HepG2 (cell line): ENCODE data around the gene FALEC. TPM values are rescaled to one million over a fixed set of nuclear protein-coding genes. Genes with fewer than 3 reads are reported as not detected.

Experiments used
- ATF6 ChIP-seq: sonication (generic); formaldehyde crosslinking; conservative IDR thresholded peaks from 2 replicates; pipeline ENCODE4 v1.4.0; 2020; ENCODE audit warnings: missing genetic modification reagents
- BHLHE40 ChIP-seq: IDR thresholded peaks from 2 replicates; pipeline ENCODE4 v1.6.1; 2011; ENCODE audit warnings: low read length, improper control_type of control experiment
- GABPB1 ChIP-seq: IDR thresholded peaks from 2 replicates; pipeline ENCODE4 v1.6.1; 2016; ENCODE audit warnings: mild to moderate bottlenecking, missing genetic modification reagents, moderate library complexity, missing compliant biosample characterization
- HMG20A ChIP-seq: IDR thresholded peaks from 2 replicates; pipeline ENCODE4 v1.6.1; 2016; ENCODE audit warnings: borderline replicate concordance
- HOXD1 ChIP-seq: sonication (generic); formaldehyde crosslinking; IDR thresholded peaks from 2 replicates; pipeline ENCODE4 v1.5.0; 2020; ENCODE audit warnings: missing genetic modification reagents
- IKZF4 ChIP-seq: sonication (generic); formaldehyde crosslinking; IDR thresholded peaks from 2 replicates; pipeline ENCODE4 v1.5.1; 2020; ENCODE audit warnings: borderline replicate concordance, mild to moderate bottlenecking, low read depth, missing genetic modification reagents; ENCODE audit errors: not compliant biosample characterization
- KDM6A ChIP-seq: IDR thresholded peaks from 2 replicates; pipeline ENCODE4 v1.6.1; 2016; ENCODE audit warnings: low read depth
- MBNL3 ChIP-seq: fragments of 250-450 bp; sonication (Bioruptor Pico); conservative IDR thresholded peaks from 2 replicates; pipeline ENCODE4 v1.8.0; 2022; ENCODE audit warnings: mild to moderate bottlenecking, inconsistent platforms
- PHF20 ChIP-seq: sonication (generic); formaldehyde crosslinking; IDR thresholded peaks from 2 replicates; pipeline ENCODE4 v1.5.0; 2020; ENCODE audit warnings: mild to moderate bottlenecking, missing genetic modification reagents
- POLR2A ChIP-seq, 2 experiments: IDR thresholded peaks; 2 replicates each; pipeline ENCODE4 v1.6.1; 2011; ENCODE audit warnings: low read depth in 2 of 2, low read length in 2 of 2, mild to moderate bottlenecking in 1 of 2, moderate library complexity in 1 of 2; ENCODE audit not compliant: insufficient read depth in 1 of 2
- SMAD9 ChIP-seq: sonication (generic); formaldehyde crosslinking; IDR thresholded peaks from 2 replicates; pipeline ENCODE4 v1.5.1; 2020; ENCODE audit warnings: mild to moderate bottlenecking, missing genetic modification reagents
- TRAFD1 ChIP-seq: sonication (generic); formaldehyde crosslinking; IDR thresholded peaks from 2 replicates; pipeline ENCODE4 v1.5.1; 2020; ENCODE audit warnings: missing genetic modification reagents, mild to moderate bottlenecking, borderline replicate concordance
- ZC3H13 ChIP-seq: sonication (generic); formaldehyde crosslinking; IDR thresholded peaks from 2 replicates; pipeline ENCODE4 v1.8.1; 2023; ENCODE audit warnings: mild to moderate bottlenecking, missing genetic modification reagents, moderate library complexity
- ZKSCAN1 ChIP-seq: fragments of 150-350 bp; IDR thresholded peaks from 2 replicates; pipeline ENCODE4 v1.6.1; 2014; ENCODE audit warnings: low read length
- ZMYM4 ChIP-seq: sonication (generic); formaldehyde crosslinking; IDR thresholded peaks from 2 replicates; pipeline ENCODE4 v1.8.1; 2023; ENCODE audit warnings: mild to moderate bottlenecking, missing genetic modification reagents
- ZNF10 ChIP-seq: sonication (generic); formaldehyde crosslinking; IDR thresholded peaks from 2 replicates; pipeline ENCODE4 v1.4.0; 2020; ENCODE audit warnings: mild to moderate bottlenecking, low read depth, missing genetic modification reagents, borderline replicate concordance
- ZNF18 ChIP-seq: sonication (generic); formaldehyde crosslinking; IDR thresholded peaks from 2 replicates; pipeline ENCODE4 v1.8.0; 2022; ENCODE audit warnings: mild to moderate bottlenecking, missing genetic modification reagents; ENCODE audit not compliant: insufficient replicate concordance
- ZNF326 ChIP-seq: sonication (generic); formaldehyde crosslinking; IDR thresholded peaks from 2 replicates; pipeline ENCODE4 v1.4.0; 2020; ENCODE audit warnings: missing genetic modification reagents, borderline replicate concordance
- ZNF337 ChIP-seq: sonication (generic); formaldehyde crosslinking; IDR thresholded peaks from 2 replicates; pipeline ENCODE4 v1.5.1; 2020; ENCODE audit warnings: missing genetic modification reagents, low read depth, mild to moderate bottlenecking, borderline replicate concordance
- ZNF432 ChIP-seq: sonication (generic); formaldehyde crosslinking; IDR thresholded peaks from 2 replicates; pipeline ENCODE4 v1.5.0; 2020; ENCODE audit warnings: missing genetic modification reagents, mild to moderate bottlenecking, borderline replicate concordance
- ZNF569 ChIP-seq: sonication (generic); formaldehyde crosslinking; IDR thresholded peaks from 2 replicates; pipeline ENCODE4 v1.5.0; 2020; ENCODE audit warnings: mild to moderate bottlenecking, missing genetic modification reagents, moderate library complexity, borderline replicate concordance
- ZNF75D ChIP-seq: sonication (generic); formaldehyde crosslinking; IDR thresholded peaks from 2 replicates; pipeline ENCODE4 v1.8.1; 2023; ENCODE audit warnings: missing genetic modification reagents, mild to moderate bottlenecking, borderline replicate concordance
- polyA plus RNA-seq, 8 experiments: library from polyadenylated mRNA; depleted of rRNA in 3 of 8; stranded (reverse) in 7 of 8; unstranded in 1 of 8; fragments of >200 nt; fragmentation: Illumina TruSeq in 4 of 8; extraction: Trizol in 4 of 8; gene quantifications; 2 replicates each; pipeline versions ENCODE4 v1.2.1 to v1.2.3, GENCODE V29; 2011 to 2016; ENCODE audit warnings: low read depth in 4 of 8, missing spikeins in 1 of 8, mixed read lengths in 1 of 8; ENCODE audit not compliant: insufficient read depth in 1 of 8
- total RNA-seq, 5 experiments: library from RNA; depleted of rRNA; stranded (reverse); fragments of >200 nt; fragmentation: Illumina TruSeq; extraction: Trizol; gene quantifications; 2 replicates each; pipeline ENCODE4 v1.2.3, GENCODE V29; 2016; ENCODE audit warnings: low read depth in 1 of 5

FALEC gene
- total and polyA plus RNA-seq, 2 of the 13 experiments (the other 11 are each of a cell fraction or from before 2014, with no cell fraction given) = 0.33 to 0.71 TPM

GRCh38 chr1:150561254-150561973 lies 45.9 kb downstream of the FALEC start (continued):
- TF ChIP-seq KDM6A (CRISPR knock-in tag) = no peak
- no peak for TF ChIP-seq MBNL3 (CRISPR knock-in tag)
- TF ChIP-seq TRAFD1 = 0 out of 2 replicates have a peak, but pooled peaks have one; percentile 30
- TF ChIP-seq ZC3H13 = no peak; the same call in 1 of the 2 replicates
- TF ChIP-seq IKZF4 (CRISPR knock-in tag) = no peak
- no peak for TF ChIP-seq BHLHE40
- TF ChIP-seq ZNF326 (CRISPR knock-in tag) = no peak
- no peak for TF ChIP-seq ZNF75D (CRISPR knock-in tag)
- 0 out of 2 replicates have a peak, but pooled peaks have one; percentile 45 for TF ChIP-seq GABPB1
- no peak for TF ChIP-seq ZNF18
- no peak for TF ChIP-seq ATF6
- TF ChIP-seq PHF20 (CRISPR knock-in tag) = no peak
- peak in 1 of 2 experiments; percentile 74; a peak in 3 of 4 replicates for TF ChIP-seq POLR2A (IDR thresholded peaks at IDR 0.05; ENCODE audit: insufficient read depth in 1 of 2, low read depth in 2 of 2, low read length in 2 of 2)
- no peak for TF ChIP-seq SMAD9 (CRISPR knock-in tag)
- TF ChIP-seq ZNF432 = no peak
- no peak for TF ChIP-seq HMG20A
- TF ChIP-seq ZMYM4 (CRISPR knock-in tag) = no peak; the same call in 1 of the 2 replicates
- no peak for TF ChIP-seq ZKSCAN1
- no peak for TF ChIP-seq ZNF569 (CRISPR knock-in tag)
- TF ChIP-seq ZNF10 (CRISPR knock-in tag) = no peak
- no peak for TF ChIP-seq ZNF337 (CRISPR knock-in tag)
- no peak for TF ChIP-seq HOXD1
